H1 (cell line): Measurements from ENCODE around the gene LBX1. TPM values are rescaled to one million over a fixed set of nuclear protein-coding genes. Genes with fewer than 3 reads are reported as not detected.

Experiments
- CTCF ChIA-PET: fragments of 300-600 bp; sonication (Branson Sonifier 250); formaldehyde crosslinking; loops from one replicate; lab custom pipeline; 2021; ENCODE audit not compliant: partially characterized antibody; lab: Charles Lee
- POLR2A ChIA-PET: fragments of 300-600 bp; sonication (Branson Sonifier 250); formaldehyde crosslinking; loops from one replicate; lab custom pipeline; 2021; ENCODE audit warnings: inconsistent platforms; ENCODE audit not compliant: partially characterized antibody; lab: Charles Lee
- DNase-seq, 2 experiments: peaks; one replicate each; pipeline versions ENCODE4 v3.0.0 to v3.0.0-alpha.2; 2010 to 2022; ENCODE audit warnings: low spot score in 2 of 2, low read depth in 1 of 2, mixed read lengths in 1 of 2
- FAIRE-seq: peaks from 2 replicates; lab custom pipeline; 2011; peaks lifted over from hg19 to GRCh38; lab: Jason Lieb, UNC
- H2AFZ ChIP-seq: 2 replicates; pipeline ENCODE4 v1.8.1; 2012; ENCODE audit warnings: low read length, inconsistent platforms
- H2AK5ac ChIP-seq: 2 replicates; pipeline ENCODE4 v1.6.1; 2013; ENCODE audit warnings: low read depth, low read length
- H2BK120ac ChIP-seq: replicated peaks from 2 replicates; pipeline ENCODE3; 2013; ENCODE audit warnings: low read depth, low read length, inconsistent platforms
- H2BK12ac ChIP-seq: 2 replicates; pipeline ENCODE4 v1.6.1; 2013; ENCODE audit warnings: low read depth, low read length
- H2BK15ac ChIP-seq: 2 replicates; pipeline ENCODE4 v1.6.1; 2013; ENCODE audit warnings: low read length
- H2BK20ac ChIP-seq: 2 replicates; pipeline ENCODE4 v1.6.1; 2013; ENCODE audit warnings: low read length
- H2BK5ac ChIP-seq: 2 replicates; pipeline ENCODE4 v1.6.1; 2013; ENCODE audit warnings: low read depth, low read length
- H3K14ac ChIP-seq: 2 replicates; pipeline ENCODE4 v1.6.1; 2013; ENCODE audit warnings: inconsistent platforms; ENCODE audit not compliant: insufficient read length
- H3K18ac ChIP-seq: 2 replicates; pipeline ENCODE4 v1.6.1; 2013; ENCODE audit warnings: low read length; ENCODE audit errors: extremely low read depth
- H3K23ac ChIP-seq: 2 replicates; pipeline ENCODE4 v1.6.1; 2013; ENCODE audit warnings: inconsistent platforms; ENCODE audit not compliant: insufficient read length
- H3K23me2 ChIP-seq: 2 replicates; pipeline ENCODE4 v1.6.1; 2013; ENCODE audit warnings: low read depth, low read length
- H3K27ac ChIP-seq: 2 replicates; pipeline ENCODE4 v1.6.1; 2011; ENCODE audit warnings: low read depth, low read length, inconsistent platforms
- H3K27me3 ChIP-seq, 4 experiments: replicated peaks in 1 of 4; 1 replicate in 1 of 4; 2 replicates in 3 of 4; pipeline versions ENCODE4 v1.6.1 to v1.8.1; 2011 to 2013; ENCODE audit warnings: low read length in 3 of 4, mild to moderate bottlenecking in 3 of 4, inconsistent platforms in 2 of 4, mixed read lengths in 2 of 4, moderate library complexity in 1 of 4; ENCODE audit not compliant: control insufficient read depth in 3 of 4, insufficient read depth in 3 of 4; ENCODE audit errors: extremely low read depth in 1 of 4
- H3K36me3 ChIP-seq, 4 experiments: 2 replicates each; pipeline versions ENCODE4 v1.6.1 to v1.8.1; 2011 to 2013; ENCODE audit warnings: mild to moderate bottlenecking in 4 of 4, low read length in 3 of 4, moderate library complexity in 2 of 4, control low read depth in 1 of 4, inconsistent platforms in 1 of 4; ENCODE audit not compliant: insufficient read depth in 4 of 4, control insufficient read depth in 2 of 4
- H3K4ac ChIP-seq: replicated peaks from 2 replicates; pipeline ENCODE3; 2013; ENCODE audit warnings: low read length, low read depth, mixed read lengths, inconsistent platforms; ENCODE audit not compliant: insufficient read length
- H3K4me1 ChIP-seq, 4 experiments: replicated peaks in 1 of 4; 1 replicate in 1 of 4; 2 replicates in 3 of 4; pipeline versions ENCODE4 v1.6.1 to v1.8.1; 2011 to 2013; ENCODE audit warnings: low read length in 3 of 4, inconsistent platforms in 2 of 4, mixed read lengths in 1 of 4; ENCODE audit not compliant: insufficient read depth in 4 of 4, control insufficient read depth in 3 of 4
- H3K4me2 ChIP-seq, 2 experiments: 2 replicates each; pipeline versions ENCODE4 v1.6.1 to v1.8.1; 2011 to 2013; ENCODE audit warnings: low read depth in 2 of 2, low read length in 2 of 2, control low read depth in 1 of 2, inconsistent platforms in 1 of 2, mild to moderate bottlenecking in 1 of 2; ENCODE audit not compliant: insufficient read depth in 1 of 2
- H3K4me3 ChIP-seq, 4 experiments: fragments of 200-600, 300-600 bp in 1 of 4; sonication (generic), shearing (Covaris generic), sonication (Bioruptor Twin) in 1 of 4; 2 replicates each; pipeline versions ENCODE4 v1.5.1 to v1.8.1; 2011 to 2016; ENCODE audit warnings: low read length in 4 of 4, low read depth in 3 of 4, control low read depth in 2 of 4, inconsistent platforms in 2 of 4, mild to moderate bottlenecking in 2 of 4, mixed read lengths in 1 of 4, moderate library complexity in 1 of 4; ENCODE audit not compliant: insufficient read depth in 2 of 4; ENCODE audit errors: extremely low read depth in 1 of 4
- H3K56ac ChIP-seq: replicated peaks from 2 replicates; pipeline ENCODE3; 2013; ENCODE audit warnings: low read depth, mild to moderate bottlenecking, mixed read lengths, low read length, inconsistent platforms; ENCODE audit not compliant: insufficient read length
- H3K79me1 ChIP-seq: 2 replicates; pipeline ENCODE4 v1.6.1; 2013; ENCODE audit warnings: low read depth, low read length, control low read depth
- H3K79me2 ChIP-seq, 2 experiments: 2 replicates each; pipeline versions ENCODE4 v1.6.1 to v1.8.1; 2012 to 2013; ENCODE audit warnings: low read length in 2 of 2, mild to moderate bottlenecking in 2 of 2, inconsistent platforms in 1 of 2; ENCODE audit not compliant: insufficient read depth in 2 of 2, control insufficient read depth in 1 of 2
- H3K9ac ChIP-seq, 4 experiments: replicated peaks in 1 of 4; 1 replicate in 1 of 4; 2 replicates in 3 of 4; pipeline versions ENCODE4 v1.6.1 to v1.8.1; 2011 to 2013; ENCODE audit warnings: low read depth in 3 of 4, low read length in 3 of 4, control low read depth in 2 of 4, mild to moderate bottlenecking in 2 of 4, moderate library complexity in 2 of 4, inconsistent platforms in 1 of 4; ENCODE audit errors: extremely low read depth in 1 of 4
- H3K9me3 ChIP-seq, 2 experiments: 2 replicates each; pipeline versions ENCODE4 v1.6.1 to v1.8.1; 2012 to 2013; ENCODE audit warnings: mild to moderate bottlenecking in 2 of 2, moderate library complexity in 2 of 2, control low read depth in 1 of 2, inconsistent platforms in 1 of 2, low read depth in 1 of 2, low read length in 1 of 2, mixed read lengths in 1 of 2; ENCODE audit not compliant: insufficient read depth in 2 of 2
- H4K20me1 ChIP-seq, 2 experiments: replicated peaks in 1 of 2; 2 replicates each; pipeline versions ENCODE3 to v1.8.1; 2011 to 2013; ENCODE audit warnings: inconsistent platforms in 2 of 2, low read length in 2 of 2, mild to moderate bottlenecking in 1 of 2; ENCODE audit not compliant: insufficient read depth in 2 of 2, control insufficient read depth in 1 of 2
- H4K5ac ChIP-seq: 2 replicates; pipeline ENCODE4 v1.6.1; 2013; ENCODE audit warnings: low read length, low read depth, mixed read lengths, inconsistent platforms; ENCODE audit not compliant: insufficient read length
- H4K8ac ChIP-seq: 2 replicates; pipeline ENCODE4 v1.8.0; 2013; ENCODE audit warnings: mild to moderate bottlenecking, moderate library complexity, low read length, inconsistent platforms; ENCODE audit not compliant: insufficient read depth; ENCODE audit errors: extremely low read depth
- H4K91ac ChIP-seq: replicated peaks from 2 replicates; pipeline ENCODE3; 2013; ENCODE audit warnings: low read length, mixed read lengths, inconsistent platforms; ENCODE audit not compliant: insufficient read length
- KDM5A ChIP-seq: fragments of 200-600 bp; IDR thresholded peaks from 2 replicates; pipeline ENCODE4 v1.7.1; 2012; ENCODE audit warnings: mild to moderate bottlenecking, low read length, inconsistent platforms, mixed read lengths
- NANOG ChIP-seq: IDR thresholded peaks from 2 replicates; pipeline ENCODE4 v1.6.1; 2011; ENCODE audit warnings: low read length, low read depth, mild to moderate bottlenecking, inconsistent platforms; ENCODE audit not compliant: insufficient read depth, poor library complexity, severe bottlenecking
- NRF1 ChIP-seq: IDR thresholded peaks from 2 replicates; pipeline ENCODE4 v1.6.1; 2011; ENCODE audit warnings: mild to moderate bottlenecking, low read depth, low read length, improper control_type of control experiment
- PHF8 ChIP-seq: fragments of 200-600 bp; sonication (generic); conservative IDR thresholded peaks from 2 replicates; pipeline ENCODE4 v1.7.1; 2012; ENCODE audit warnings: low read depth, mild to moderate bottlenecking, inconsistent platforms, low read length, moderate library complexity
- POU5F1 ChIP-seq: IDR thresholded peaks from 2 replicates; pipeline ENCODE4 v1.6.1; 2011; ENCODE audit warnings: low read depth, mild to moderate bottlenecking, low read length, moderate library complexity
- RAD21 ChIP-seq, 2 experiments: IDR thresholded peaks in 1 of 2; conservative IDR thresholded peaks in 1 of 2; 2 replicates each; pipeline ENCODE4 v1.6.1; 2011; ENCODE audit warnings: low read depth in 2 of 2, low read length in 2 of 2, improper control_type of control experiment in 1 of 2, inconsistent platforms in 1 of 2, mild to moderate bottlenecking in 1 of 2, moderate library complexity in 1 of 2
- RXRA ChIP-seq: IDR thresholded peaks from 2 replicates; pipeline ENCODE4 v1.6.1; 2011; ENCODE audit warnings: low read depth, mild to moderate bottlenecking, low read length, moderate library complexity; ENCODE audit not compliant: insufficient read depth
- SRF ChIP-seq: IDR thresholded peaks from 2 replicates; pipeline ENCODE4 v1.6.1; 2011; ENCODE audit warnings: mild to moderate bottlenecking, low read depth, low read length, moderate library complexity
- SUZ12 ChIP-seq: fragments of 200-600 bp; sonication (generic); IDR thresholded peaks from 2 replicates; pipeline ENCODE4 v1.6.1; 2012; ENCODE audit warnings: mild to moderate bottlenecking, inconsistent platforms, low read length, moderate library complexity, mixed read lengths
- WGBS, 2 experiments: shearing (Covaris generic) in 1 of 2; methylation state at CpG; one replicate each; pipeline versions ENCODE4 v1.1.6 to v1.1.7; 2013 to 2015; ENCODE audit warnings: low lambda C conversion rate in 2 of 2, mixed read lengths in 2 of 2, inconsistent platforms in 1 of 2, low coverage in 1 of 2, missing lambda C conversion rate in 1 of 2; ENCODE audit not compliant: insufficient replicate concordance in 2 of 2, insufficient coverage in 1 of 2, insufficient read length in 1 of 2; ENCODE audit errors: extremely low coverage in 1 of 2, missing lambda C conversion rate in 1 of 2; 5-methylcytosine and 5-hydroxymethylcytosine counted together
- polyA plus RNA-seq, 7 experiments: library from polyadenylated mRNA; depleted of rRNA in 3 of 7; stranded (reverse) in 5 of 7; unstranded in 2 of 7; fragments of >200 nt in 5 of 7; fragments of 200-250 nt in 2 of 7; gene quantifications; 1 replicate in 5 of 7; 2 replicates in 1 of 7; 4 replicates in 1 of 7; pipeline versions ENCODE4 v1.2.1 to v1.2.3, GENCODE V29; 2011 to 2013; ENCODE audit warnings: missing spikeins in 2 of 7, mixed read lengths in 2 of 7
- total RNA-seq: library from RNA; stranded (reverse); fragmentation: NEBNext Ultra II Directional; extraction: Animal tissue kit (Norgen Biotek cat#: 25700); gene quantifications from 2 replicates; pipeline ENCODE4 v1.2.1, GENCODE V29; 2021
- TF ChIP-seq, protein P1 (sequence below), 3 experiments: IDR thresholded peaks; 1 replicate in 2 of 3; 2 replicates in 1 of 3; pipeline versions ENCODE4 v1.5.1 to v1.6.1; 2011; ENCODE audit warnings: low read length in 3 of 3, mild to moderate bottlenecking in 3 of 3, inconsistent platforms in 2 of 3, low read depth in 1 of 3, moderate library complexity in 1 of 3; ENCODE audit not compliant: insufficient read depth in 1 of 3; ENCODE audit errors: control extremely low read depth in 1 of 3

The LBX1 gene
- total and polyA plus RNA-seq, 2 of the 8 experiments (the other 6 are each of a cell fraction or from before 2014, with no cell fraction given): not detected

DNA sequence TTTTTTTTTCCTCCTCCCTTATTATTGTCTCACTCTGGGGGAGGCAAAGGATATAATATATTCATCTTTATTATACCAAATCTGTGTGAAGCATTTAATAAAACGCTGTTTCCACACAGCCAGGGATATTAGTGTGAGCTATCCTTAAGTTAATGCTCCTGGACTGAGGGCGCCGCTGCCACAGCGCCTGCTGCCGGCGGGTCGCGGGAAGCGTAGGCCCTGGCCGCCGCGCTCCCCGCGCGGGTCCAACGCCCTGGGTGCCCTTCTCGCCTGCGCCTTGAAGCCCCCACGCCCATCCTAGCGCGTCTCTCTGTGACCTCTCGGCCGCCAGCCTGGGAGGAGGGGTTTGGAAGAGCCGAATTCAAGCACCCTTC, 9.5 kb upstream of the LBX1 start:
- CTCF ChIA-PET: interaction anchor here (0.6 to 10.4 kb wide), 26 partner anchors 8 to 215 kb away, joined by 3 to 113 read pairs (median 5); partner anchors contain the start of genes KAZALD1 and LBX1
- TF ChIP-seq SRF (no peak), SUZ12 (peak; percentile 48), KDM5A (no peak), RXRA (no peak), NANOG (no peak), POU5F1 (no peak), PHF8 (no peak), RAD21 (IDR thresholded peaks at IDR 0.05 in 1 of 2, conservative IDR thresholded peaks at IDR 0.05 in 1 of 2; ENCODE audit: low read depth in 2 of 2, low read length in 2 of 2) (peak; percentile 25 to 57; a peak in 3 of 4 replicates), NRF1 (no peak)
- TF ChIP-seq, protein P1, sequence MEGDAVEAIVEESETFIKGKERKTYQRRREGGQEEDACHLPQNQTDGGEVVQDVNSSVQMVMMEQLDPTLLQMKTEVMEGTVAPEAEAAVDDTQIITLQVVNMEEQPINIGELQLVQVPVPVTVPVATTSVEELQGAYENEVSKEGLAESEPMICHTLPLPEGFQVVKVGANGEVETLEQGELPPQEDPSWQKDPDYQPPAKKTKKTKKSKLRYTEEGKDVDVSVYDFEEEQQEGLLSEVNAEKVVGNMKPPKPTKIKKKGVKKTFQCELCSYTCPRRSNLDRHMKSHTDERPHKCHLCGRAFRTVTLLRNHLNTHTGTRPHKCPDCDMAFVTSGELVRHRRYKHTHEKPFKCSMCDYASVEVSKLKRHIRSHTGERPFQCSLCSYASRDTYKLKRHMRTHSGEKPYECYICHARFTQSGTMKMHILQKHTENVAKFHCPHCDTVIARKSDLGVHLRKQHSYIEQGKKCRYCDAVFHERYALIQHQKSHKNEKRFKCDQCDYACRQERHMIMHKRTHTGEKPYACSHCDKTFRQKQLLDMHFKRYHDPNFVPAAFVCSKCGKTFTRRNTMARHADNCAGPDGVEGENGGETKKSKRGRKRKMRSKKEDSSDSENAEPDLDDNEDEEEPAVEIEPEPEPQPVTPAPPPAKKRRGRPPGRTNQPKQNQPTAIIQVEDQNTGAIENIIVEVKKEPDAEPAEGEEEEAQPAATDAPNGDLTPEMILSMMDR (IDR thresholded peaks at IDR 0.05; ENCODE audit: control extremely low read depth in 1 of 3, insufficient read depth in 1 of 3, low read depth in 1 of 3, low read length in 3 of 3): peak; percentile 80 to 94 (median 88)

More for the DNA sequence above, 9.5 kb upstream of the LBX1 start:
- H2AFZ ChIP-seq: no peak overlapping the region
- H3K27ac ChIP-seq: no peak overlapping the region
- H3K4me1 ChIP-seq: peaks cover 0 to 14% (median 6%) of the 10 kb centered on the region in 4 experiments; a peak in 6 of 7 replicates
- H3K36me3 ChIP-seq: no peaks in the 10 kb centered on the region
- no peak overlapping the region for H3K56ac ChIP-seq
- H3K23me2 ChIP-seq: peaks cover 12% of the 10 kb centered on the region; the same call in 1 of the 2 replicates
- H3K9ac ChIP-seq: no peak overlapping the region
- H3K14ac ChIP-seq: no peak overlapping the region
- no peaks in the 10 kb centered on the region for H3K79me1 ChIP-seq
- 4% methylated on average over 24 of the region's 24 CpGs; no CpG with 5 or more reads in 1 of the 2 experiments for WGBS, 2 experiments
- H2BK12ac ChIP-seq: no peak overlapping the region
- H2AK5ac ChIP-seq: no peak overlapping the region
- POLR2A ChIA-PET: no interaction called here
- no peak overlapping the region for H2BK15ac ChIP-seq
- no peak overlapping the region for H4K91ac ChIP-seq
- no peak overlapping the region for H3K23ac ChIP-seq
- H4K8ac ChIP-seq: no peak overlapping the region; the same call in 1 of the 2 replicates
- peak overlapping the region in 1 of 2 experiments; percentile 26; a peak in 1 of 4 replicates for H3K4me2 ChIP-seq
- peaks cover 69 to 84% (median 77%) of the 10 kb centered on the region in 4 experiments for H3K27me3 ChIP-seq
- peaks cover 10 to 18% of the 10 kb centered on the region in 2 experiments for H4K20me1 ChIP-seq
- no peak overlapping the region for H3K4ac ChIP-seq
- H3K9me3 ChIP-seq: no peaks in the 10 kb centered on the region
- no peak overlapping the region for H2BK120ac ChIP-seq
- no peak overlapping the region for H4K5ac ChIP-seq
- H3K4me3 ChIP-seq: no peak overlapping the region
- H3K18ac ChIP-seq: peak overlapping the region; percentile 32; the same call in 1 of the 2 replicates
- H2BK5ac ChIP-seq: no peak overlapping the region
- no peak overlapping the region for H2BK20ac ChIP-seq
- no peaks in the 10 kb centered on the region for H3K79me2 ChIP-seq
- FAIRE-seq (no peak), DNase-seq (no peak)
